ENCODE results near the gene EOLA1.
"Not testable (repeated sequence)": the region's sequence is repeated elsewhere in the genome, so short reads cannot be mapped to it uniquely, and the experiment has no call there.

The EOLA1 gene

GRCh38 chrX:149570668-149571067 lies 29.9 kb downstream of the EOLA1 start:
- intact Hi-C loops (cut with micrococcal nuclease): no loop called here
- Mint-ChIP-seq H3K4me1 (ENCODE audit: low read depth) (no peaks in the 10 kb centered on the region), H3K9me3 (no peaks in the 10 kb centered on the region), H3K27me3 (no peaks in the 10 kb centered on the region), H3K4me3 (no peak overlapping the region), H3K36me3 (ENCODE audit: low read depth) (no peaks in the 10 kb centered on the region), H3K27ac (no peak overlapping the region)

DNA sequence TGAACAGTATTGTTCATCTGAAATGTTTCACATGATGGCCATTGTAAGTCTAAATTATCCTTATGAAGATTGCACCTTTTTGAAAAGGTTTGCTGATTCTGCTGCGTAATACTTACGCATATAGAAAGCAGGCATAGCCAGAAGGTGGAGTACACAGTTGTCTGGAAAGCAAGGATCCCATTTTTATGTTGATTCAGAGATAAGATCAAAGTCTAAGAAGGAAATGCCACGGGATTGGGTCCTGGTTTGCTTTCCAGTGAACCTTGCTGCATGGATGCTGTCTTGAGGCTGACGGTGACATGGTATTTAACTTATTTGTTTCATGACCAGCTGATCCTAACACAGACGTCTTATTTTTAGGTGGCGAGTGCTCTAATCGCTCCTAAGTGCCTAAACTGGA lies 31.0 kb downstream of the EOLA1 start:
- H3K27me3 Mint-ChIP-seq: no peaks in the 10 kb centered on the region
- H3K9me3 Mint-ChIP-seq: no peaks in the 10 kb centered on the region
- no peaks in the 10 kb centered on the region for H3K4me1 Mint-ChIP-seq (ENCODE audit: low read depth)
- no peak overlapping the region for H3K4me3 Mint-ChIP-seq
- intact Hi-C loops (cut with micrococcal nuclease): no loop called here
- no peaks in the 10 kb centered on the region for H3K36me3 Mint-ChIP-seq (ENCODE audit: low read depth)
- H3K27ac Mint-ChIP-seq: no peak overlapping the region

DNA sequence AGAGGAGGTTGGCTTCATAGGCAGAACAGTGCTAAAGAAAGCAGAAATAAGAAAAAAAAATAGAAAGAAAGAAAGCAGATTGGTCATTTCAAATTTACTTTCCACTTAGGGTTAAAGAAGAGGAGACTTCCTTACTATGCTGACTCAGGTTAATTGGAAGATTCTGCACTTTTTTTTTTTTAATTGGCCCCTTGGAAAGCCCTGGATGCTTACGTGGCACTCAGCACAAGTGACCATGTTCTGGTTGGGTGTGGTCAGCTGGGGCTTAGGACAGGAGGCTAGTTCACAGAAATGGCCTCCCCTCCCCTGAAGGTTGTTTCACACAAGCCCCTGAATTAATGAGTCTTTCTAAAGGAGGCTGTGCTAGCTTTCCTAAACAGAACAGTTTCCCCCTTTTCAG lies 31.9 kb downstream of the EOLA1 start:
- no peak overlapping the region for H3K27ac Mint-ChIP-seq
- H3K4me1 Mint-ChIP-seq (ENCODE audit: low read depth): no peaks in the 10 kb centered on the region
- H3K27me3 Mint-ChIP-seq: no peaks in the 10 kb centered on the region
- H3K9me3 Mint-ChIP-seq: no peaks in the 10 kb centered on the region
- no peak overlapping the region for H3K4me3 Mint-ChIP-seq
- intact Hi-C loops (cut with micrococcal nuclease): no loop called here
- no peaks in the 10 kb centered on the region for H3K36me3 Mint-ChIP-seq (ENCODE audit: low read depth)

- H3K36me3 Mint-ChIP-seq (ENCODE audit: low read depth); H3K4me3 Mint-ChIP-seq; intact Hi-C loops (cut with micrococcal nuclease); H3K4me1 Mint-ChIP-seq (ENCODE audit: low read depth); H3K27me3 Mint-ChIP-seq; H3K9me3 Mint-ChIP-seq; H3K27ac Mint-ChIP-seq: not testable (repeated sequence)
Measured at GRCh38 chrX:149573456-149573855, 32.6 kb downstream of the EOLA1 start.

GRCh38 chrX:149585631-149586030 lies 44.8 kb downstream of the EOLA1 start:
- H3K36me3 Mint-ChIP-seq (ENCODE audit: low read depth); H3K27me3 Mint-ChIP-seq; H3K4me3 Mint-ChIP-seq; H3K4me1 Mint-ChIP-seq (ENCODE audit: low read depth); H3K9me3 Mint-ChIP-seq; H3K27ac Mint-ChIP-seq; intact Hi-C loops (cut with micrococcal nuclease): not testable (repeated sequence)

DNA sequence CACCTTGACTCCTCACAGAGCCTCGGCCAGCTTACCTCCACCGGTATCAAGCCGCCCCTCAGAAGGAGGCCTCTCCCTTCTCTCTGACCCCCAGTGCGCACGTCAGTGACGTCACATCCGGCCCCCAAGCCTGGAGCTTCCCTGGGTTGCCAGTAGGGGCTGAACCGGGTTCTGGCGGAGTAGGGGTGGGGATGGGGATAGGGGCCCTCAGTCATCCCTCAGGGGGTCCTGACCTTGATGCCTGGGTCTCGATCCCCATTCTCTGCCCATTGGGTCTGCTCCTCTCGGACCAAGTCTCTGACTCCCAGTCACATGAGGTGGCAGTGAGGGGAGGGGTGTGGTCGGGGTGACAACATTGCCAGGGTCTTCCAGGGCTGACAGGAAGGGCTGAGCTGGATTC lies 46.5 kb downstream of the EOLA1 start, which contains the start of gene MAGEA9B:
Gene MAGEA9B, minus strand, starts transcription at position 101 of the 400 bp plus-strand sequence. CDS start 4,280 bp downstream, outside the sequence.
- H3K27ac Mint-ChIP-seq; intact Hi-C loops (cut with micrococcal nuclease); H3K9me3 Mint-ChIP-seq; H3K27me3 Mint-ChIP-seq; H3K4me3 Mint-ChIP-seq; H3K36me3 Mint-ChIP-seq (ENCODE audit: low read depth); H3K4me1 Mint-ChIP-seq (ENCODE audit: low read depth): not testable (repeated sequence)

- H3K27me3 Mint-ChIP-seq; H3K27ac Mint-ChIP-seq; H3K4me1 Mint-ChIP-seq (ENCODE audit: low read depth); H3K36me3 Mint-ChIP-seq (ENCODE audit: low read depth); H3K4me3 Mint-ChIP-seq; intact Hi-C loops (cut with micrococcal nuclease); H3K9me3 Mint-ChIP-seq: not testable (repeated sequence)
Measured at GRCh38 chrX:149590993-149591392, 50.2 kb downstream of the EOLA1 start.

DNA sequence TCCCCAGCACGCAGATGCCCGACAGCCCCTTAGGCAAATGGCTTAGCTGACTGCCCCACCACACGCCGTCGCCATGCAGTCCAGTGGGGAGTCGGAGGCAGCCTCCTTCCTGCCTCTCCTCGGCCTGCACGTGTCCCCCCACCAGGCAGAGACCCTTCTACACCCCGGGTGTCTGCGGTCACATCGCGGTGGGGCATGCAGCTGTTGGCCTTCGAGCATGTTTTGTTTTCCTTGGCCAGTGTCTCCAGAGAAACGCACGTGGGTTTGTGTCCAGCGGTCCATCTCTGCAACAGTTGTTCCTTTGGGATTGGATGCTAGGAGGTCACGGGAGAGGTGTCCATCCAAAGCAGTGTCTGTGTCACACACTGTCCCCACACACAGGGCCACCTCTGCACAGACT lies 54.4 kb downstream of the EOLA1 start, which contains the start of gene HSFX2:
Gene HSFX2, minus strand, starts transcription at position 101 of the 400 bp plus-strand sequence. CDS start 614 bp downstream, outside the sequence.
- intact Hi-C loops (cut with micrococcal nuclease); H3K27ac Mint-ChIP-seq; H3K4me3 Mint-ChIP-seq; H3K27me3 Mint-ChIP-seq; H3K9me3 Mint-ChIP-seq; H3K36me3 Mint-ChIP-seq (ENCODE audit: low read depth); H3K4me1 Mint-ChIP-seq (ENCODE audit: low read depth): not testable (repeated sequence)

- H3K36me3 Mint-ChIP-seq (ENCODE audit: low read depth); intact Hi-C loops (cut with micrococcal nuclease); H3K4me1 Mint-ChIP-seq (ENCODE audit: low read depth); H3K9me3 Mint-ChIP-seq; H3K4me3 Mint-ChIP-seq; H3K27ac Mint-ChIP-seq; H3K27me3 Mint-ChIP-seq: not testable (repeated sequence)
Measured at GRCh38 chrX:149595943-149596342, 55.1 kb downstream of the EOLA1 start.
